Measurements from ENCODE around the gene BPIFA1.

Gene BPIFA1

DNA sequence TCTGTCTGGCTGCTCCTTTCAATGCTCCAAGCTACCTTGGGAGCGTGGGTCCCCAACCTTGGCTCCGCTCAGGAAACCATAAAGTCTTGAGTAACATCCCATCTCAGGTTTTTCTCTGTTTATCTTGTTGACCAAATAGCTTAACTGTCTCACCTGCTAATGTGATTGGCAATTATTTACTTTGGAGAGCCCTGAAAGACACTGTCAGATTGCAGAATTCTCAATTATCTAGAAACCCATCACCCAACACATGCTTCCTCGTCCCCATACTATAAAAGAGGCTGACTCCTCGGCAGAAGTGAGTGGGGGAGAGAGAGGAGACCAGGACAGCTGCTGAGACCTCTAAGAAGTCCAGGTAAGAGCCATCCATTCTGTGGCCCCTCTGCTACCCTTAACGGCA, at the start of gene BPIFA1:
BPIFA1 (plus strand) TSS at position 301 of the 400 bp plus-strand sequence. CDS start 1,716 bp downstream, outside the sequence.
- DNase-seq: no peak

DNA sequence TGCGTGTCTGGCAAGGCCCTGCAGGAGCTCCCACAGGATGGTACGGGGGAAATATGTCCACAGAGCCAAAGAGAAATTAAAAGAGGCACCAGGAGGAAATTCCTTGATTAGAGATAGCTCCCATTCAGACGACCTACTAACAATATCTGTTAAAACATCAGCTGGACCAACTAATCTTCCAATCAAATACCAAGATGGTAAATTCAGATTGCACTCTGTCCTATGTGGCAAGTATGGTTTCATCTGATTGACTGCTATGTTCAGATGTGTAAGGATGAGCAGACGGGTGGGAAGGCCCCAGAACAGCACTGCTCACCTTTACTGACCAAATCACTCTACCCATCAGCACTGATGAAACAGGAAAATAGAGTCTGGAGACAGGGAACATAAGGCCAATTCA, 48.3 kb upstream of the BPIFA1 start:
- no peak for DNase-seq

DNA sequence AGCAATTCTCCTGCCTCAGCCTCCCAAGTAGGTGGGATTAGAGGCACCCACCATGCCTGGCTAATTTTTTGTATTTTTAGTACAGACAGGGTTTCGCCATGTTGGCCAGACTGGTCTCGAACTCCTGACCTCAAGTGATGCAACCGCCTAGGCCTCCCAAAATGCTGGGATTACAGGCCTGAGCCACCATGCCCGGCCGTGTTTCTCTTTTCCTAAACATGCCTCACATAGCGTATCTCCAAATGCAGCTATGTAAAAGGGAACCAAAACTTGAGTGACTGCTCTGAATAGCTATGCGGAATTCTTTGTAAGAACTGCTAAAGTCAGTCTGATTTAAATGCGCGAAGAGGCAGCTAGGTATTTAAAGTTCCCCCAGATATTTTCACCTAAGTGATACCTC, 47.4 kb upstream of the BPIFA1 start:
- DNase-seq: no peak

DNA sequence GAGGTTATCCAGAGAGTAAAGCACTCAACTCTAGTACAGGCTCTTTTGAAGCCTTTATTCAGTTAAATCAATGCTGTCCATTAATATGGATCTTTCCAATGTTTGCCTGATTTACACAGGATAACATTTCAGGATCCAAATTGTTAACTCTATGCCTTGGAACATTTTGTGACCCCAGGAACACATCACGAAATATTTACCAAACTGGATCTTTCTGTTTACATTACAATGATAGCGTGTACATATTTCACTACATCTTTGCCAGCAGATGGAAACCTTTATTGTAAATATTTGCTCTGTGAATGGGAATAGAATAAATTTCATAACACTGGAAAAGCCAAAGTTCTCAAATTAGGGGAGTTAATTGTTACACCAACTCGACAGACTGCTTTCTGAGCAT, 44.3 kb upstream of the BPIFA1 start:
- no peak for DNase-seq

DNA sequence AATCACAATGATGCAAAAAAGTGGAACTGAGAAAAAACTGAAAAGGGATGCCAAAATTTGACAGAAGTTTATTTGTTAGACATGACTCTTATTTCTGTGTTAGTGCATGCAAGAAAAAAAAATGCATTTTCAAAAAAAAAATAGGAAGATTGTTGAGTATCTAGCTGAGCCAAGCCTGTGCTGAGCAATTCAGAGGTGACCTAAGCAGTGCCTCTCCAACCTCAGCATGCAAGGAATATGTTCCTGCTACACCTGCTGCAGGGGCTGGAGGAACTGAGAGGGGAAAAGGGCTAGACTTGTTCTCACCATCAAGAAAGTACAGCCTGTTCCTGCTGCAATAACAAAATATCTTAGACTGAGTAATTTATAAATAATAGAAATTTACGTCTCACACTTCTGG, 43.8 kb upstream of the BPIFA1 start:
- no peak for DNase-seq

DNA sequence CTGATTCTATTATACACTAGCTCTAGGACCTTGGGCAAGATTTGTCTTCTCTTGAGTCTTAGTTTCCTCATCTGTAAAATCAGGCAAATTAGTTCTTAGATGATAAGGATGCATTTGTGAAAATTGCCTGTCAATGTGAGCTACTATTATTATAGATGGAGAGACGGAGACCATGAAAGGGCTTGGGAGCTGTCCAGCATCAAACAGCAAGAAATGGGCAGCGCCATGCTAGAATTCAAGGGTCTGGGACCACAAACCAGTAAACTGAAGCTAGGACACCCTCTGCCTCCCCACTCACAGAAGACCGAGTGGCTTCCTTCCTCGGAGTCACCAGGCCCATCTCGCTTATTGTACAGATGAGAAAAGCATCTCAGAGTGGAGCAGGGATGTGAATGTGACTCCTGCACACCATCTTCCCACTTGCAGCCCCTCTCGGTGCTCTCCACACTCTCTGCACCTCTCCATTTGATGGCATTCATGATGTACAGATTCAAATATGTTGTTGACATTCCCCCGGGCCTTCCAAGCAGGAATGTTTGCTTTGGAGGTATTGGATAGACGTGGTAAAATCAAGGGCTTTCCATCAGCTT, 42.8 kb upstream of the BPIFA1 start:
- no peak for DNase-seq

DNA sequence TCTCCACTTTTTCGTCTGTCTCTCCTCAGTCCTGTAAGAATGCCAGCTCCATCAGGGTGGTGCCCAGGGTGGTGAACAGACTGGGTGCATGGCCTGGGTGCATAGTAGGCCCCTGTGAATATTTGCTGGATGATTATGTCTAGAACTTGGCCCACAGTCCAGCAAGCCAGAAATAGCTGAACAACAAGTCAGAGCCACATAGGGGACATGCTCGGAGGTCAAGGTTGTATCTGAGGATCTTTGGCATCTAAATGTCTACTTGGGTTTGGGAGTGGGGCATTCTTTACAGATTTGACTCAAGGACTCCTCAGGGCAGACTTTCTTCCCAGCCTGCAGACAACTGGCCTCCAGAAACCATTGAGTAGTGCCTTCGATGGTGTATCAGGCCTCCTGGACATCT, 36.8 kb upstream of the BPIFA1 start:
- DNase-seq: no peak

DNA sequence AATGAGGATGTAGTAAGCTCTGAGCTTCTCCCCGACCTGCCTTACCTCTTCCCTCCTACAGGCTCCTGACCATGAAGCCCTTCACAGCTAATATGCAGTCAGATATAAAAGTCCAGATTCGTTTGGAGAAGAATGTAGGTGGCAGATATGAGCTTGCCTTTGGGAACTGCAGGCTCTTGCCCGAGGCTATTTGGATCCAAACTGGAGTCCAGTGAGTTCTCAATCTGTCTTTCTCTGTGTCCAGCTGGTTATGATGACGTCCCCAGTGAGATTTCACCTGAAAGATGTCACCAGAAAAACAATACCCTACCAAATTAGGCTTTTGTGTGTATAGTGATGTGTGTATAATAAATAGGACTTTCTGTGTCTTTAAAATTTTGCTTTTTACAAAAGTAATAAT, 33.3 kb upstream of the BPIFA1 start:
- no peak for DNase-seq

DNA sequence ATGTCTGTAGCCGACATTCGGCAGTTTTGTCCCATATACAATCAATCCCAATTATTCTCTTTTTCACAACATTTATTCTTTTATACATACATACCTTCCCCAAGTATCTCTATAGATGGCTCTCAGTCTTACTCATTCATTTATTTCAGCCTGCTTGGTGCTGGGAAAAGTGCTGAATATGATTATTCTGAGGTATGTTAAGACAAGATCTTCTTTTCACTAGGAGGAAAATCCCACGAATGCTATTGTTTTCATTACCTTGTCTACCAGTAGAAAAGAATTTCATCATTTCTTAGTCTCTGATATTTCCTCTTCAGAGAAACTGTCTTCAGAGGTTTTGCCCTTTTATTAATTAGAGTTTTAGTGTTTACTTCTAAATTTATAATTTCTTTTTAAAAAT, 32.4 kb upstream of the BPIFA1 start:
- DNase-seq: no peak

DNA sequence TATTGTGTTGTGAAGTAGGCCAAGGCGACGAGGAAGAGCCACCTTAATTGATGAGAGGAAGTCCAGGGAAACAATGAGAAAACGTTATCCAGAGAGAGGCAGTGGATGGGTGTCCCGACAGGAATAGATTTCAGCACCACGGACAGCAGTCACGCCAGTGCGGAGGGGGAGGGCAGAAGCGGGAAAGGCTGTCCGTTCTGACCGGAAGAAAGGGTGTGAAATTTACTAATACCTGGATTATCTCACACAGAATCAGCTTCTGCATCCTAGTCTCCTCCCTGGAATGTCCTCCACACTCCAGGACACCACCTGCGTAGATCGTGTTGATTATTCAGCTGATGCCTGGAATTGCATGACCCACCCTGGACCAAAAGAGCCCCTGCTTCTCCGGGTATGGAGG, 26.0 kb upstream of the BPIFA1 start:
- peak in 3 of 6 experiments; percentile 5 to 24 (median 16) for DNase-seq

DNA sequence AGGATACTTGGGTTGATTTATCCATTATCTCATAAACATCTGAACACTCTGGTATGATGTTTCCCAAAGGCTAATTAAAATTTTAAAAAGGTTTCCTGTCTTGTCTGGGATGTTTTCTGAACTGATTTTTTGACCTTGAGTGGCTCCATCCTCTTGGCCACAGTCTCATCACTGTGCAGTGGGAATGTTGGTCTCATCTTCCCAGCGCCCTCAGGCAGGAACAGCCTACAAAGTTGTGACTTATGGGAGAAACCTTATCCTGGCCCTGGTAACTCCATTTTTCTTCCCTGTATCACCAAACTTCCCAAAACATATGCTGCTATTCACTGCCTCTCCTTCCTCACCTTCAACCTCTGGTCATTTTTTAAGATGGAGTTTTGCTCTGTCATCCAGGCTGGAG, 25.4 kb upstream of the BPIFA1 start:
- DNase-seq: no peak

DNA sequence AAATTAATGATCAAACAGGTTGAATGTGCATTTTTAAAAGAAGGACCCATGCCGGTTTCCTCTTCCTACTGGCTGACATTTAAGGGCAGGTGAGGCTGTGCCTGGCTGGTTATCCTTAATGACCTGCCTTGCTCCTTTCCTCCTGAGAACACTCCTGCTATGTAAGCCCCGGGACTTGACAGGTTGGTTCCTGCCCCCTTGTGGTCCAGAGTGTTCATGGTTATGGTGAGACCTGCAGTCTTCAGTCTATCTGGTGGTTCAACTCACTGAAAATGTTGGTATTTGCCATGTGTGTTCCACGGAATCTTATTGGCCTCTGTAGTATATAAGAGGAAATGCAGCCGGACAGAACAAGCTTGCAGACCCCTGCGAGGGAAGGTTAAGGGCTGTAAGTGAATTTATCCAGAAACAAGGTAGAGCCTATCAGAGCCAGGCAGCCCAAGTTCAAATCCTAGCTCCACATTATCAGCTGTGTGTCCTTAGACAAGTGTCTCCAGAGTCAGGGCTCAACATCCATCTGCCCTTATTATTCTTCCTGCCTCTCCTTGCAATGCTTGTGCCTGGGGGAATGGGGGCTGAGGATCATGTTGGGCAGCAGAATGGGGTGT, 23.9 kb upstream of the BPIFA1 start:
- peak in 2 of 6 experiments; percentile 10 to 15 for DNase-seq

DNA sequence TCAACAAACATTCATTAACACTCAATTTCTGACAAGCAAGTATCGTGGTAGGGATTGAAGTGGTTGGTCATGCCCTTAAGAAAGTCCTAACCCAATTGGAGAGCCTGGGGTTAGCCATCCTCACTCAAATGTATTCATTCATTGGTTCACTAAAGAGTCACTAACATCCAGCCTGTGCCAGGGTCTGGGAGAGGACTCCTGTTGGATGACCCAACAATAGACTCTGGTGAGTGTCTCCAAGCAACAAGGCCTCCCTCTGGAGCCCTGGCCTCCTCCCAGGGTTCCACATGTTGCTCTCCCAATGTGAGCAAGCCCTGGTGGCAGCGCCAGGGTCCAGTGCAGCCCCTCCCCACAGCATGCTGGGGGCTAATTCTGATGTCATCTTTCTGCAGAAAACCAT, 18.7 kb upstream of the BPIFA1 start, which contains the start of gene BPIFA3:
BPIFA3 (plus strand) TSS at position 301 of the 400 bp plus-strand sequence. CDS start 185 bp downstream, outside the sequence.
- DNase-seq: no peak

DNA sequence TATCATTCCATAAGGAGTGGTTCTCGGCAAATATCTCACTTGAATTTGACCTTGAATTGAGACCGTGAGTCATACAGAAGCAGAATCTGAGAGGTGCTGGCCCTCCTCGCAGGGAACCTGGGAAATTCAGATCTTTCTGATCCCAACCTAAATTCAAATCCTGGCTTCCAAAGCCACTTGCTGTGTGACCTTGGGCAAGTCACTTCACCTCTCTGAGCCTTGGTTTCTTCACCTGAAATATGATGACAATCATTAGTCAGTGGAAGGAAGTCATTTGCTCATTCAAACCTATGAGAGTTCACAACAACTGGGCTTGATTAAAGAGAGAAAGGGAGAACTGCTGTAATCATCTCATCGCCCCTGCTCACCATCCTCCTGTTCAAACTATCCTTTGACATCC, 11.4 kb upstream of the BPIFA1 start:
- DNase-seq: no peak

DNA sequence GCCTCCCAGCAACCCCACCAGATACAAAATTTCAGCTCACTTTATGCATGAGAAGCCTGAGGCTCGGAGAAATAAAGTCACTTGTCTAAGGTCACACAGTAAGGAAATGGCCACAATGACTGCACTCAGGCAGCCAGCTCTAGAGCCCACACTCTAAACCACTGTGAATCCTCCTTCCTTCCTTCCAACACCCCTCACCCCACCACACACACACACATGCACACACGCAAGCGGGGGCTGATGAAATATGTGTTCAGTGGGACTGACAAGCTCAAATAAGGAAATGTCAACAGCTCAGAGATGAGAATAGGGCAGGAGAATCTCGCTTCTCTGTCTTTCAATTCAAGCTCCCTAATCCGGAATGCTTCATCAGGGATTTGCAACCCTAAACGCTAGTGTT, 6.0 kb upstream of the BPIFA1 start:
- no peak for DNase-seq

DNA sequence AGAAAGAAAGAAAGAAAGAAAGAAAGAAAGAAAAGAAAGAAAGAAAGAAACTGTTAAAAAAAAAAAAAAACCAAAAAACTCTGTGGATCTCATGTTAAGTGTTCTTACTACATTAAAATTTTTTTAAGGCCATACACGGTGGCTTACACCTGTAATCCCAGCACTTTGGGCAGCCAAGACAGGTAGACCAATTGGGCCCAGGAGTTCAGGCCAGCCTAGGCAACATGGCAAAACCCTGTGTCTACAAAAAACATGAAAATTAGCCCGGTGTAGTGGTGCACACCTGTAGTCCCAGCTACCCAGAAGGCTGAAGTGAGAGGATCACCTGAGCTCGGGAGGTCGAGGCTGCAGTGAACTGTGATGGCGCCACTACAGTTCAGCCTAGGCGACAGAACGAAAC, 4.6 kb upstream of the BPIFA1 start:
- DNase-seq: no peak

DNA sequence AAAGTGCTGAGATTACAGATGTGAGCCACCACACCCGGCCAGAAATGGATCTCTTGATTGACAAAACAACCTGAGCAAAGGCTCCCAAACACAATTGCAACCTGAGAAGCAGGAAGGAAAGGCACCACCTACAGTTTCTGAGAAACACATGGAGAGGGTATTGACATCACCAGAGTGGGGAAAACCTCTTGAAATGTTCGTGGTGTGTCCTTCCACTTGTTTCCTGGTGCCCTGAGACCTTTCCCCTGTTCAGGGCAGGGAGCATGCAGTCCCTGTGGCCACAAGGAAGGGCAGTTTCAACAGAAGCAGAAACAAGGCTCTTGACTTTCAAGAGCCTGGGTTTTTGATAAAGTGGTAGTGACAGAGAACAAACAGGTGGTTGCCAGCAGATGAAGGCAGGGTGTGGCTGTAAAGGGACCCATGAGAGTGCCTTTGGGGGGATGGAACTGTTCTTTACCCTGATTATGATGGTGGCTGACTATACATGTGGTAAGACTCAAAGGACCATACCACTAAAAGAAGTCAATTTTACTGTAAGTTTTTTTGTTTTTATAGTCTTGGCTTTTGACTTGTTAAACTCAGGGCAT, 3.2 kb upstream of the BPIFA1 start:
- no peak for DNase-seq

DNA sequence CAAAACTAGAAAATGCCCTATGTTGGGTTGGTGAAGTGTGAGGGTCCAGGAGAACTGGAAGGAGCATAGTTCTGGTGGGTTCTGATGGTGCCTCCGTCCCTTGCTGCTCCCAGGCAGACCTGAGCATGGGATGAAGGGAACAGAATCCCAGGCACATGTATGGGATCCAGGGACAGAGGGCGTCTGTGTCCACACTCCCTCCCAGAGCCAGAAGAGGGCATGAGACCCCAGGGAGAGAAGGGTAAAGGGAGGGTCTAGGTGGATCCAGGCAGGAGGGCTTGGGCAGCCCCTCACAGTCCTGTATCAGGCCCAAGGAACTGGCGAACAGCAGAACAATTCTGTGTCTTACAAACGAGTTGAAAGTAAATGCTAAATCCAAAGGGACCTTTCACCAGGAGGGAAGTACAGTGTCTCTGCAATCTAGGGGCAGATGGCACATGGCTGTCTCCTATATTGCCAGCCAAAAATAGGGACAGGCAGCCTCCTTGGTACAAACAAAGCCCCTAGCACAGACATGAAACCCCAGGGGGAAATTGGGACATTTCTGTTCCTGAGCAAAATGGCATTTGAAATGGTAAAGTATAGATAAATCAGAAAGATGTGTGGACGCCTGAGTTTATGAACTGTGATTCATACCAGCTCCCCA, 2.5 kb upstream of the BPIFA1 start:
- no peak for DNase-seq

DNA sequence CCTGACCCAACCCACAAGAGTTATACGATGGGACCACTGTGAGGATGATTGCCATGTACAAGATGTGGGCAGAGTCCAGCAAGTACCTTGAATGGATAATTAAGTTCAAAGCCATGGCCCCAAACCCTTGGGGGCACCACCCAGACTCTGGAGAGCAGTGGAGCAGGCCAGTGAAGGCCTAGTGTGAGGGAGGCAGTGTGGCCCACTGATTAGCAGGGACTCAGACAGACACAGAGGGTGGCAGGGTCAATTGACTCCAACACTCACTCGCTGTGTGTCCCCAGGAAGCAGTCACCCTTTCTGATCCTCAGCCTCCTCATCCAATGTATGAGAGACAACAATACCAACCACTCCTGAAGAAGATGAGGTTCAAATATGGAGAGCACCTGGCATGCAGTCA, 1.7 kb upstream of the BPIFA1 start:
- DNase-seq: no peak

DNA sequence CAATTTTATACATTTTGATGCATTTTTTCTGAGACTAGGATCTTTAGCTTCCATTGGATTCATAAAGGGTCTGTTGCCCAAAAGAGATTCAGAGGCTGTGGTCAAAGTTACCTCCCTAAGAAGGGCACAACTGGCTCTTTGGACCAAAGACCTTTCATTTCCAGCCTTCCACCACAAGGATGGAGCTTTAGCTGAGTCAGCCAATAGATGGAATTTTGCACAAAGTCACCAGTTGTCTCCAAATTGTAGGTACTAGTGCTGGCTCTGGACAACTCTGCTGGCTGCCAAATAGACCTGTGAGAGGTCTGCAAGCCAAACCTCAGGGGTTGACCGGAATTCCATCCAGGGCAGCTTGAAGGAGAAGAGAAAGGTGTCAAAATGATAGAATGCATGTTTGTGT, 555 bp downstream of the BPIFA1 start:
- DNase-seq: no peak

DNA sequence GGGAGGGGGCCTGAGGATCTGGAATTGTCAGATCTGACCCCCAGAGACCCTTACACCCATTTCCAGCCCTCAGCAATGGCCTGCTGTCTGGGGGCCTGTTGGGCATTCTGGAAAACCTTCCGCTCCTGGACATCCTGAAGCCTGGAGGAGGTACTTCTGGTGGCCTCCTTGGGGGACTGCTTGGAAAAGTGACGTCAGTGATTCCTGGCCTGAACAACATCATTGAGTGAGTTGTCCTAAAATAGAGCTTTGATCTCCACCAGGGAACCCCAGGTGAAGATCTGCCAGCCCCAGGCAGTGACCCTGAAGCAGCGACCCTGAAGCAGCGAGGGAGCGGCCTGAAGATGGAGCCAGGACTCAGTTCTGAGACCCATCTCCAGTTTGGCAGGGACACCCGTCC, 2.2 kb downstream of the BPIFA1 start:
- DNase-seq: no peak

DNA sequence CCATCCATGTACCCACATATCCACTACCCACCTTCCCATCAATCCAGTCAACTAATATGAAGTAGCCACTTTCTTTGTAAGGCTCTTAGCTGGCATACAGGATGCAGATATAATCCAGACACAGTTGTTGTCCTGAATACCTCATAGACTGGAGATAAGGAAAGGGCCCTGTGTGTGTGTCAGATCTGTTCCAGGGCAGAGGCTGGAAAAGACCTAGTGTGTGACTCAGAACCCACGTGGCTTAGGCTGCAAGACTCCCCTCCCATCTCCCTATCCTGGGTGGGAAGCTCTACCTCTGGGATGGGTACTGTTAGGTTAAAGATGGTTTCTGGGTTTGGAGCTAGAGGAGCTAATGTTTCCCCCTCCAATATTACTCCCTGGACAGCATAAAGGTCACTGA, 3.6 kb downstream of the BPIFA1 start:
- DNase-seq: no peak

DNA sequence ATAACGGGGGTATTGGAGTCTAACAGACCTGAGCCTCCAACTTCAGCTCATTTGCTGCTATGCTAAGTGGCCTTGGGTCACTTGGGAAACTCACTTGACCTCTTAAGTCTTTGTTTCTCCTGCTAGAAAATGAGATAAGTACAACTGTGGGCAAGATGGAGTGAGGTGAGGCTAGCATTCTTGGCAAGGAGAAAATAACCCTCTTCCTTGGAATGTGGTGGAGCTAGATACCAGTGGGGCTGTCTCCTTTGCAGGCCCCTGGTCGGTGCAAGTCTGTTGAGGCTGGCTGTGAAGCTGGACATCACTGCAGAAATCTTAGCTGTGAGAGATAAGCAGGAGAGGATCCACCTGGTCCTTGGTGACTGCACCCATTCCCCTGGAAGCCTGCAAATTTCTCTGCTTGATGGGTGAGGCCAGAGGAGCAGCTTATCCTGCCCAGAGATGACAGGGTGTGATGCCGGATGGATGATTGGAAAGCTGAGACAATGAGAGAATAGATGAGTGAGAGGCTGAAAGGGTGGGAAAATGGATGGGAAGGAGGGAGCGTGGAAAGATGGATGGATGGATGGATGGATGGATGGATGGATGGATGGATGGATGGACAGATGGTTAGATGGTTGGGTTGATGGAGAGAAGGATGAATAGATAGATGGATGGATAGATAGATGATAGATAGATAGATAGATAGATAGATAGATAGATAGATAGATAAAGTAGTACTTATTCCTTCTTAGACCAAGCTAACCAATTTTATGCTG, 4.4 kb downstream of the BPIFA1 start:
- DNase-seq: no peak
